Breast epithelium (tissue), 4 donors: ENCODE measurements around the gene RFNG. TPM values are rescaled to one million over a fixed set of nuclear protein-coding genes. Genes with fewer than 3 reads are reported as not detected.

Experiments
- DNase-seq, 2 donors: peaks; one replicate each; pipeline ENCODE4 v3.0.0-alpha.2; 2019; ENCODE audit warnings: low spot score in 2 of 2
- H3K27ac ChIP-seq, 2 donors: fragments of 200-600 bp; sonication (generic) in 1 of 2; one replicate each; pipeline ENCODE4 v1.5.1; 2016 to 2019; ENCODE audit warnings: mild to moderate bottlenecking in 1 of 2
- H3K27me3 ChIP-seq, 2 donors: fragments of 200-600 bp; sonication (generic) in 1 of 2; one replicate each; pipeline versions ENCODE4 v1.5.1 to v1.6.0; 2017 to 2019; ENCODE audit warnings: control low read depth in 1 of 2, mild to moderate bottlenecking in 1 of 2
- H3K36me3 ChIP-seq: fragments of 200-600 bp; one replicate; pipeline ENCODE4 v1.5.1; 2019
- H3K4me1 ChIP-seq, 2 donors: fragments of 200-600 bp; sonication (generic); one replicate each; pipeline ENCODE4 v1.5.1; 2016 to 2019; ENCODE audit warnings: control low read depth in 1 of 2
- H3K4me3 ChIP-seq, 3 donors: fragments of 200-600 bp; sonication (generic); 1 replicate in 2 of 3; 2 replicates in 1 of 3; pipeline ENCODE4 v1.5.1; 2016 to 2019; ENCODE audit warnings: mild to moderate bottlenecking in 3 of 3, moderate library complexity in 2 of 3
- H3K9me3 ChIP-seq, 2 donors: fragments of 200-600 bp; sonication (generic) in 1 of 2; one replicate each; pipeline ENCODE4 v1.5.1; 2016 to 2019; ENCODE audit warnings: control low read depth in 1 of 2
- POLR2A ChIP-seq: fragments of 450-650 bp; IDR thresholded peaks from one replicate; pipeline ENCODE4 v1.6.1; 2016; ENCODE audit warnings: antibody characterized with exemption, mild to moderate bottlenecking, moderate library complexity
- POLR2AphosphoS5 ChIP-seq, 3 donors: sonication (generic); formaldehyde crosslinking; IDR thresholded peaks; one replicate each; pipeline ENCODE4 v1.6.1; 2017; ENCODE audit warnings: antibody characterized with exemption in 3 of 3
- intact Hi-C: fragments of 100-400 bp; cut with DNase I; formaldehyde crosslinking; loops from one replicate; pipeline ENCODE4 v1.15.1; 2023; ENCODE audit warnings: low total_unique reads
- total RNA-seq, 3 donors: library from RNA; depleted of rRNA; stranded (reverse); fragments of >200 nt; gene quantifications; one replicate each; pipeline ENCODE4 v1.1.0, GENCODE V29; 2016
- TF ChIP-seq, protein P1 (sequence below), 3 donors: fragments of 450-650 bp; IDR thresholded peaks; one replicate each; pipeline ENCODE4 v1.5.1; 2016 to 2017; ENCODE audit warnings: antibody characterized with exemption in 3 of 3, mild to moderate bottlenecking in 3 of 3, moderate library complexity in 3 of 3

RFNG gene
- total RNA-seq, 3 donors from 2014 or later = 30.5 to 49.4 (median 31.8) TPM

DNA sequence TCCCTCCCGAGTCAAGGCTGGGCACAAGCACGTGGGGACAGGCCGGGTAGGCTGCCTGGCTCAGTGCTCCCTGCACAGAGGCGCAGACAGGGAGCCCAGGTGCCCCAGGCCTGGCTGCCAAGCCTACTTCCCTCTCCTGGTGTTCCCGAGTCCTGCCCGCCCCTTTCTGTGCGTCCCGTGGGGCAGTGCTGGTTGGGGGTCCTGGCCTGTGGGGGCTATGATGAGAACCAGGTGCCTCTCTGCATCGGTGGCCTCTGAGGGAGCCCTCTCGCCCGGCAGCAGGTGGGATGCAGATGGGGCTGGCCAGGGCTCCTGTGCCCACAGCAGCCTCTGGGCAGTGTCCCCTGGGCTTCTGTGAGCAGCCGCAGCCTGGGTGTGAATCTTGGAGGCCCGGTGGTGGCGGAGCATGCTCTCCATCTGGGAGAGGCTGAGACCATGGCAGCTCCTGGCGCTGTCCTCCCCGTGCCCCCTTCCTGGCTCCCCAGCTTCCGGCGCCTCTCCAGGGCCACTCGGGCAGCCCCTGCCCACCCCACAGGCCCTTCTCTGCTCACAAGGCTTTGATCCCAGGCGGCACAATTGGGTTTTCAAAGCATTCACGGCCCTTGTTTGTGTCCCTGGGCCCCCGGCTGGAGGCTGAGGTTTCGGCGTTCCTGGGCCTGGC lies 36.2 kb downstream of the RFNG start:
- intact Hi-C loops = no loop called here

DNA sequence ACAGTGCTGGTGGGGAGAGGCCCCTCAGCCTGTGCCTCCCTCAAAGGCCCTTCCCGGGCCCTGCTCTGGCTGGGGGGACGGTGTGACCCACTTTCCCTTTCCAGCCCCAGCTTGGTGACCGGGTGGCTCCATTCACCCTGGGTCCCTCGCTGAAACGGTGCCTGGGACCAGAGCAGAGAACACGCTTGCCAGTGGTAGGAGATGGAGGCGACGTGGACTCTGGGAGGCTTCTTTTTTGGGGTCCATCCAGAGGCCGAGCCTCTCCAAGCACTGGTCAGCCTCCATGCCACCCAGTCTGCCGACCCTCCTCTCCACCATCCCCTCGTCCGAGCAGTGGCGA lies 36.7 kb downstream of the RFNG start:
- H3K27ac ChIP-seq = no peak overlapping the region
- H3K4me3 ChIP-seq = no peak overlapping the region
- H3K4me1 ChIP-seq = no peaks in the 10 kb centered on the region
- no peaks in the 10 kb centered on the region for H3K27me3 ChIP-seq
- H3K9me3 ChIP-seq = no peaks in the 10 kb centered on the region
- no peaks in the 10 kb centered on the region for H3K36me3 ChIP-seq
- intact Hi-C loops = no loop called here
- TF ChIP-seq POLR2A (no peak), POLR2AphosphoS5 (IDR thresholded peaks at IDR 0.05) (no peak)
- TF ChIP-seq, protein P1, sequence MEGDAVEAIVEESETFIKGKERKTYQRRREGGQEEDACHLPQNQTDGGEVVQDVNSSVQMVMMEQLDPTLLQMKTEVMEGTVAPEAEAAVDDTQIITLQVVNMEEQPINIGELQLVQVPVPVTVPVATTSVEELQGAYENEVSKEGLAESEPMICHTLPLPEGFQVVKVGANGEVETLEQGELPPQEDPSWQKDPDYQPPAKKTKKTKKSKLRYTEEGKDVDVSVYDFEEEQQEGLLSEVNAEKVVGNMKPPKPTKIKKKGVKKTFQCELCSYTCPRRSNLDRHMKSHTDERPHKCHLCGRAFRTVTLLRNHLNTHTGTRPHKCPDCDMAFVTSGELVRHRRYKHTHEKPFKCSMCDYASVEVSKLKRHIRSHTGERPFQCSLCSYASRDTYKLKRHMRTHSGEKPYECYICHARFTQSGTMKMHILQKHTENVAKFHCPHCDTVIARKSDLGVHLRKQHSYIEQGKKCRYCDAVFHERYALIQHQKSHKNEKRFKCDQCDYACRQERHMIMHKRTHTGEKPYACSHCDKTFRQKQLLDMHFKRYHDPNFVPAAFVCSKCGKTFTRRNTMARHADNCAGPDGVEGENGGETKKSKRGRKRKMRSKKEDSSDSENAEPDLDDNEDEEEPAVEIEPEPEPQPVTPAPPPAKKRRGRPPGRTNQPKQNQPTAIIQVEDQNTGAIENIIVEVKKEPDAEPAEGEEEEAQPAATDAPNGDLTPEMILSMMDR (IDR thresholded peaks at IDR 0.05) = no peak
- DNase-seq = no peak

More for the DNA sequence above, 36.2 kb downstream of the RFNG start:
- H3K9me3 ChIP-seq = no peaks in the 10 kb centered on the region
- no peak overlapping the region for H3K4me3 ChIP-seq
- no peak for TF ChIP-seq POLR2A
- TF ChIP-seq POLR2AphosphoS5 (IDR thresholded peaks at IDR 0.05) = no peak
- TF ChIP-seq, protein P1 (IDR thresholded peaks at IDR 0.05) = no peak
- DNase-seq = no peak
- no peaks in the 10 kb centered on the region for H3K36me3 ChIP-seq
- no peak overlapping the region for H3K27ac ChIP-seq
- no peaks in the 10 kb centered on the region for H3K4me1 ChIP-seq
- no peaks in the 10 kb centered on the region for H3K27me3 ChIP-seq

DNA sequence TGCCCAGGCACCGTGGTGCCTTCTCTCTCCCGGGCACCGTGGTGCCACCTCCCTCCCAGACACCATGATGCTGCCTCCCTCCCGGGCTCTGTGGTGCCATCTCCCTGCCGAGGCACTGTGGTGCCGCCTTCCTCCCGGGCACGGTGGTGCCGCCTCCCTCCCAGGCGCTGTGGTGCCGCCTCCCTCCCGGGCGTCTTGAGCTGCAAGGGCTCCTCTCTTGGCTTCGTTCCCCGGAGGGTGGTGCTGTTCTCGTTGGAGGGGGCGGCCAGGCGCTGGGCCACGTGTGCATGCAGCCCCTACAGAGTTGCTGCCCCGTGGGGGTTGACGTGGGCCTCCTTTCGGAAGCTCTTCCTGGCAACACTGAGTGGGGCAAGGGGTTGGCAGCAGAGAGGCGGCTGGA lies 37.2 kb downstream of the RFNG start:
- Histone ChIP-seq H3K36me3 (no peaks in the 10 kb centered on the region), H3K27ac (no peak overlapping the region), H3K27me3 (no peaks in the 10 kb centered on the region), H3K4me1 (no peaks in the 10 kb centered on the region), H3K4me3 (no peak overlapping the region), H3K9me3 (no peaks in the 10 kb centered on the region)
- intact Hi-C loops = no loop called here
- no peak for DNase-seq
- TF ChIP-seq, protein P1 (IDR thresholded peaks at IDR 0.05) = no peak

DNA sequence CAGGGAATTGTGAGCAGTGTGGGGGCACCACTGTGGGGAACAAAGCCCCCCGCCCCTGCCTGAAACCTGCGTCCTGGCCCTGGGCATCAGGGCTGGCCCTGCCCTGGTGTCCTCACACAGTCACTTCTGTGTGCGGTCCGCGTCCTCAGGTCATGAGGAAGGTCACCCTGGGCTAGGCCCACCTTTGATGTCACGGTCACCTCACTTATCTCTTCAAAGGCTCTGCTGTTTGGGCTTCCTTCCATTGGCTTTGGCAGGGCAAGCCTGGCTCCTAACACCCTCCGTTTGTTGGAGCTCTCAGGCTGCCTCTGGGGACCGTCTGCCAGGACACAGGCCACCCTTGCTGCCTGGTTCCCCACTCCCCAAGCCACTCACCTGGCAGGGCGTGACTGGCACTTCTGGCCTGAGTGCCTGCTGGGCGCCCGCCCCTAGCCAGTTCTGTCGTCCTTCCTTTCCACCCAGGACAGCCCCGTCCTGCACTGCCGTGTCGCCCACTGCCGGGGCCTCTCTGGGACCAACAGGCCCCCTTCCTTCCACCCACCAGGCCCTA lies 37.8 kb downstream of the RFNG start:
- no peak overlapping the region for H3K4me3 ChIP-seq
- no peaks in the 10 kb centered on the region for H3K4me1 ChIP-seq
- H3K36me3 ChIP-seq = no peaks in the 10 kb centered on the region
- DNase-seq = no peak
- H3K27me3 ChIP-seq = no peaks in the 10 kb centered on the region
- TF ChIP-seq, protein P1 (IDR thresholded peaks at IDR 0.05) = no peak
- TF ChIP-seq POLR2AphosphoS5 (IDR thresholded peaks at IDR 0.05) = no peak
- no peak for TF ChIP-seq POLR2A
- intact Hi-C loops = no loop called here
- peak overlapping the region; percentile 54 to 68 for H3K27ac ChIP-seq
- no peaks in the 10 kb centered on the region for H3K9me3 ChIP-seq

DNA sequence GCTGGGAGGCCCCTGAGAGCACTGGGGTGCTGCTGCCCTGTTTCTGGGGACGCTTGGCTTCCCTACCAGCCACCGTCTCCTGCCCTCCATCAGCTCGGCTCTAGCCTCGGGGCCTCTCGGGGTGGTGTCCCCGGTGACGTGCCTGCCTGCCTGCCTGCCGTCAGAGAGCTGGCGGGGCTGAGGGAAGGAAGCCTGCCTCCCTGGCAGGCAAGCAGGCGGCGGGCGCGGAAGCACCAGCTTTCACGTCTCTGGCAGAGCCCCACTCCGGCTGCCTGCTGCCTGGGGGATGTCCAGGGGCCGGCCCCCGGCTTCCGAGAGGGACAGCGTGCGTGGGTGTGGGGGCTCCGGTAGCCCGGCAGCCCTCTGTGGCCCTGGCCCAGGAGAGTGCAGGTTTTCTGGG lies 38.3 kb downstream of the RFNG start:
- no peak overlapping the region for H3K4me3 ChIP-seq
- intact Hi-C loops = no loop called here

More for the DNA sequence above, 38.3 kb downstream of the RFNG start:
- Histone ChIP-seq H3K4me1 (no peaks in the 10 kb centered on the region), H3K36me3 (no peaks in the 10 kb centered on the region), H3K27ac (peak overlapping the region; percentile 54 to 68), H3K27me3 (no peaks in the 10 kb centered on the region), H3K9me3 (no peaks in the 10 kb centered on the region)
- no peak for DNase-seq
- no peak for TF ChIP-seq POLR2AphosphoS5 (IDR thresholded peaks at IDR 0.05)
- no peak for TF ChIP-seq POLR2A
- TF ChIP-seq, protein P1 (IDR thresholded peaks at IDR 0.05) = no peak
